ENCODE measurements around the gene SV2B.

The SV2B gene

DNA sequence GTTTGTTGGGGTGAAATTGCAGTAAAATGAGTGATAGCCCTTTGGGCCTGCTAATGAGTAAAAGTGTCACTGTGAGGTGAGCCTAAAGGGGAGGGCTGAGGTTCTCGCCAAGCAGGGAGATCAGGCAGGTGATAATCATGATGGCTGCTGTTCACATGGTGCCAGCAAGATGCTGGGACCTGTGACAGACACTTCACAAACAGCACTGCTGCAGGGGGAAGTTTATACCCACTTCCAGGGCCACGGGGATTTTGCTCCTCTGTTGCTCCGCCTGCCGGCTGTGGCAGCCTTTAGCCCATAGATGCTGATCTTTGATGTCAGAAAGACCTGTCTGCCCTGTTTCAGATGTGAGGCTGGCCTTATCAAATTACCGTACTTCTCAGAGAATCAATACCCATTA, 96.7 kb downstream of the SV2B start:
- no peak for DNase-seq
- Histone ChIP-seq H3K4me1 (peaks cover 6% of the 10 kb centered on the region; the same call in 1 of the 2 replicates), H3K4me3 (ENCODE audit: low read depth, low read length) (no peak overlapping the region), H3K9me3 (no peaks in the 10 kb centered on the region), H3K36me3 (no peaks in the 10 kb centered on the region), H3K27me3 (no peaks in the 10 kb centered on the region; the same call in 1 of the 2 replicates)
- TF ChIP-seq, protein P1, sequence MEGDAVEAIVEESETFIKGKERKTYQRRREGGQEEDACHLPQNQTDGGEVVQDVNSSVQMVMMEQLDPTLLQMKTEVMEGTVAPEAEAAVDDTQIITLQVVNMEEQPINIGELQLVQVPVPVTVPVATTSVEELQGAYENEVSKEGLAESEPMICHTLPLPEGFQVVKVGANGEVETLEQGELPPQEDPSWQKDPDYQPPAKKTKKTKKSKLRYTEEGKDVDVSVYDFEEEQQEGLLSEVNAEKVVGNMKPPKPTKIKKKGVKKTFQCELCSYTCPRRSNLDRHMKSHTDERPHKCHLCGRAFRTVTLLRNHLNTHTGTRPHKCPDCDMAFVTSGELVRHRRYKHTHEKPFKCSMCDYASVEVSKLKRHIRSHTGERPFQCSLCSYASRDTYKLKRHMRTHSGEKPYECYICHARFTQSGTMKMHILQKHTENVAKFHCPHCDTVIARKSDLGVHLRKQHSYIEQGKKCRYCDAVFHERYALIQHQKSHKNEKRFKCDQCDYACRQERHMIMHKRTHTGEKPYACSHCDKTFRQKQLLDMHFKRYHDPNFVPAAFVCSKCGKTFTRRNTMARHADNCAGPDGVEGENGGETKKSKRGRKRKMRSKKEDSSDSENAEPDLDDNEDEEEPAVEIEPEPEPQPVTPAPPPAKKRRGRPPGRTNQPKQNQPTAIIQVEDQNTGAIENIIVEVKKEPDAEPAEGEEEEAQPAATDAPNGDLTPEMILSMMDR (IDR thresholded peaks at IDR 0.05; ENCODE audit: low read depth, low read length) = no peak

DNA sequence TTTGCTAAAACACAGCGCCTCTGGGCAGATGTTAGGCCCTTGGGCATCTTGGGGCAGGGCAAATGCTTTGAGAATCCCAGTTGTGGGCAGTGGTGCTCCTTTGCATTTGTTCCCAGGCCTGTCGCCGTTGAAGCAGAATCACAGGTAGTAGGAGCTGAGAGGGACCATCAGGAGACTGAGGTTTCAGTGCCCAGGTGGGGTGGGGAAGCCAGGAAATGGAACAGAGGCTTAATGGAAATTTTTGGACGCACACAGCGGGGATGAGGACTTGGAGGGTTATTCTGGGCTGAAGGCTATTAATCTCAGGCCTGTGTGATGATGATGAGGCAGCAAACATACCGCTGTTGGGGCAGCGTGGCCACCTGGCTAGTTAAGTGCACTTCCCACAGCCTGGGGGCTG, 99.5 kb downstream of the SV2B start:
- Histone ChIP-seq H3K36me3 (no peaks in the 10 kb centered on the region), H3K27me3 (no peaks in the 10 kb centered on the region; the same call in 1 of the 2 replicates), H3K9me3 (no peaks in the 10 kb centered on the region), H3K4me3 (ENCODE audit: low read depth, low read length) (no peak overlapping the region), H3K4me1 (peaks cover 6% of the 10 kb centered on the region; the same call in 1 of the 2 replicates)
- TF ChIP-seq, protein P1 (IDR thresholded peaks at IDR 0.05; ENCODE audit: low read depth, low read length) = no peak
- no peak for DNase-seq

DNA sequence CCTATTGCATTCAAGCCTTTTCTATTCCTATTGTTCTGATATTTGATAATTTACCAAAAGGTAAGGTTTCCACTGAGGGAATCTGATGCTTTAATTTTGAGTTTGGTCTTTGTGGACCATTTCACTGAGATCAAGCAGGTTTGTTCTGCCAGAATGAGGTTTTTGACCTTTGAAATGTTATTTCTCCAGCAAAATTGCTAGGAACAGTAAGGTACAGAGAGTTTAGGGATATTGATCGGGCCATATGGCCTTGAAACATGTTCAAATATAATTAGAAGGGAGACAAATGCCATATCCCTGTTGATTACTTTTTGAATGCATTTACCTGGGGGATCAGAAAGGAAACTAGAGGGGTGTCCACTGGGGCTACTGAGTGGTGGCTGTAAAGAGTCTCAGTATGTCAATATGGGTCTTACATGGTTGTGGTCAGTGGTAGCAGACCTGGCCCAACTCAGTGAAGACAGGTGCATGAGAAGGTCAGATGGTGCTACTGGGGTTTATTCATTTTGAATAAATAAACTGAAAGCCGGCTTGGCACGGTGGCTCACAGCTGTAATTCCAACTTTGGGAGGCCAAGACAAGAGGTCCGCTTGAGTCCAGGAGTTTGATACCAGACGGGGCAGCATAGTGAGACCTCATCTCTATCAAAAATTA, 100.2 kb downstream of the SV2B start:
- Histone ChIP-seq H3K27me3 (peaks cover 7% of the 10 kb centered on the region), H3K36me3 (no peaks in the 10 kb centered on the region), H3K4me1 (peaks cover 6% of the 10 kb centered on the region; the same call in 1 of the 2 replicates), H3K9me3 (no peaks in the 10 kb centered on the region), H3K4me3 (ENCODE audit: low read depth, low read length) (no peak overlapping the region)
- TF ChIP-seq, protein P1 (IDR thresholded peaks at IDR 0.05; ENCODE audit: low read depth, low read length) = no peak
- DNase-seq = no peak

DNA sequence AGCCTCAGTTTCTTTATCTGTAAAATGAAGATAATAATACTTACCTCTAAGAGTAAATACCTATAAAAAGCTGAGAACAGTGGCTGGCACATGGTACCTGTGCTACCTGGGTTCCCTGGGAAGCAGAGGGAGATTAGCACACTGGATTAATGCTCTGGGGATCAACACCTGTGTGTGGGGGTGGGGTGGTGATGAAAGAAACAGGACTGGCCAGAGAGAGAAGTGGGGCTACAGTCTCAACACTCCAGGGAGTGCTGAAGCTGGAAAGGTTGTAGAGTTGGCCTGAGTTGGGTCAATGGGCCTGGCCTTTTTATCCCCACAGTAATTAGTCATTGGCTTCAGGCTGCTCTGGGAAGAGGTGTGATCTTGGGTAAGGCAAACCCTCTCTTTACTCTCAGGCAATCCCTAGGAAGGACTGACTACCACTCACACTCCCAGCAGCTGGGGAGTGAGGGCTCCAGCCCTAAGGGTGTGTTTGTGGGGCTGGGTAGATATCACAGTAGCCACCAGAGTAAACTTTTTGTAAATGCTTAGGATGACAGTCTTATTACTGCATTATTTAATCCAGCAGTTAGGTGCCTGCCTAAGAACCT, 102.5 kb downstream of the SV2B start:
- TF ChIP-seq, protein P1 (IDR thresholded peaks at IDR 0.05; ENCODE audit: low read depth, low read length) = no peak
- DNase-seq = no peak
- peaks cover 12% of the 10 kb centered on the region for H3K27me3 ChIP-seq

DNA sequence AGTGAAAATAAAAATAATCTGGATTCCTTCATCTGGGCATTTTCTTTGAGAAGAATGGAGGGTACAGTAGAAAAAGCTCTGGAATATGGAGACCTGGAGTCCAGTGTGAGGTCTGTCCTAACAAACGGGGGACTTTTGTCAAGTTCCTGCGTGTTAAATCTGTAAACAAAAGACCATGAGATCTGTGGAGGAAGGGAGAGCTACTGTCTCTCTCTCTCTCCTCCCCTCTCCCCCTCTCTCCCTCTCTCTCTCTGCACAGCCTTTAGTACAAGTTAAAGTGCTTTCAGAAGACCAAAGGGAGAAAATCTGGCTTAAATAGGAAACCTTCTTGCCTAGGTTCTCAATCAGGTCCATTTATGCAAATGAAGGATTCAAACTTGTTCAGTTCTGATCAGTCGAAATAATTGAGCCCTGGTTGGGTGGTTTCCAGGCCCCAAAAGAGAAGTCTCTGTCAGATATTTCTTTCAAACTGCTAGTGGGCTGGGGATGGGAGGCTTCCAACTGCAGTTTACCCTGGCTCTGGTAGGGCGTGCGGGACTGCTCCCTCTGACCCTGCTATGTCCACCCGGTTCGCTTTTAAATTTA, 103.7 kb downstream of the SV2B start:
- Histone ChIP-seq H3K36me3 (no peaks in the 10 kb centered on the region), H3K9me3 (no peaks in the 10 kb centered on the region), H3K4me3 (ENCODE audit: low read depth, low read length) (no peak overlapping the region), H3K4me1 (no peaks in the 10 kb centered on the region), H3K27me3 (peaks cover 12% of the 10 kb centered on the region)
- DNase-seq = no peak
- TF ChIP-seq, protein P1 (IDR thresholded peaks at IDR 0.05; ENCODE audit: low read depth, low read length) = no peak

More for the DNA sequence above, 102.5 kb downstream of the SV2B start:
- Histone ChIP-seq H3K9me3 (no peaks in the 10 kb centered on the region), H3K4me3 (ENCODE audit: low read depth, low read length) (no peak overlapping the region), H3K4me1 (peaks cover 6% of the 10 kb centered on the region; the same call in 1 of the 2 replicates), H3K36me3 (no peaks in the 10 kb centered on the region)

DNA sequence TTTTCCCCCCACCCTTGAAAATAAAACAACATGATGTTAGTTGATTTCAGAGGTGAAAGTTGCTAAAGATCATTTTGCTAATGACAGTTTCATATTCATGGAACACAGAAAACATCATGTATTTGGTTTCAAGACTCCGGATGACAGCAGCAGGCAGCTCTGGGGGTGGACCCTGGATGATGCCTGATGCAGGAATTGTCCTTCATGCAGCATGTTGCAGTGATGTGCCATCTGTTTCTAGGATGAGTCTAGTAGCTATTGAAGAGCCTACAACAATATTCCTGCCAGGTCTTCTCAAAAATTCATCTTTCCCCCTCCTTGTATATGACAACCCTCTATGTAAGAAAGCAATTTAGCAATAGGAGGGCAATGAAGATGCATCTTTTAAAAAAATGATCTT, 108.3 kb downstream of the SV2B start:
- TF ChIP-seq, protein P1 (IDR thresholded peaks at IDR 0.05; ENCODE audit: low read depth, low read length) = no peak
- no peaks in the 10 kb centered on the region for H3K4me1 ChIP-seq
- no peak overlapping the region for H3K4me3 ChIP-seq (ENCODE audit: low read depth, low read length)
- DNase-seq = no peak
- H3K9me3 ChIP-seq = no peaks in the 10 kb centered on the region
- no peaks in the 10 kb centered on the region for H3K36me3 ChIP-seq
- H3K27me3 ChIP-seq = peaks cover 12% of the 10 kb centered on the region

Measured in BE2C (cell line).